ENCODE results near the gene MYH7B. TPM values are rescaled to one million over a fixed set of nuclear protein-coding genes. Genes with fewer than 3 reads are reported as not detected.

MYH7B gene
- total RNA-seq, 1 experiment from 2014 or later = 0.74 TPM

GRCh38 chr20:34945315-34946077, 10.2 kb upstream of the MYH7B start:
- BruUV-seq (replicated peaks) = no TSS peak
- H3K9me2 ChIP-seq (ENCODE audit: insufficient read depth) = no peaks in the 10 kb centered on the region
- H3K4me2 ChIP-seq (ENCODE audit: low read length) = no peak overlapping the region
- RAD21 ChIA-PET (ENCODE audit: low non-redundant PET in 1 of 2, low total read pairs in 2 of 2, uncharacterized antibody in 2 of 2, unreplicated experiment in 2 of 2) = no interaction called here
- POLR2A ChIA-PET = interaction anchor here (1.3 kb wide), 1 partner anchor 11 kb away, joined by 3 read pairs; no protein-coding TSS in a partner anchor
- intact Hi-C loops (cut with micrococcal nuclease) = no loop called here
- CTCF ChIA-PET = no interaction called here
- TF ChIP-seq ZFX (IDR thresholded peaks at IDR 0.05) (no peak), CBX3 (IDR thresholded peaks at IDR 0.05; ENCODE audit: low read depth) (no peak), JUND (IDR thresholded peaks at IDR 0.05) (no peak), REST (IDR thresholded peaks at IDR 0.05; ENCODE audit: low read depth) (no peak), SP1 (IDR thresholded peaks at IDR 0.05; ENCODE audit: low read depth) (no peak), CTCF (IDR thresholded peaks at IDR 0.05 in 2 of 3, conservative IDR thresholded peaks at IDR 0.05 in 1 of 3; ENCODE audit: borderline replicate concordance in 1 of 3, insufficient read depth in 1 of 3, low read depth in 2 of 3, low read length in 2 of 3) (no peak), CEBPB (IDR thresholded peaks at IDR 0.05; ENCODE audit: low read depth) (no peak), TCF7L2 (IDR thresholded peaks at IDR 0.05; ENCODE audit: borderline replicate concordance, extremely low read depth, insufficient read depth, insufficient read length) (no peak), ELF1 (IDR thresholded peaks at IDR 0.05; ENCODE audit: borderline replicate concordance, low read depth) (no peak), SRF (IDR thresholded peaks at IDR 0.05; ENCODE audit: low read depth) (no peak)
- H3K4me3 ChIP-seq (replicated peaks in 1 of 2; ENCODE audit: low read depth in 1 of 2, low read length in 2 of 2) = no peak overlapping the region
- H3K9ac ChIP-seq (ENCODE audit: low read length) = no peak overlapping the region
- no peaks in the 10 kb centered on the region for H3K9me3 ChIP-seq (ENCODE audit: control insufficient read depth in 1 of 2, insufficient read depth in 1 of 2, low read depth in 1 of 2, low read length in 2 of 2)
- no peaks in the 10 kb centered on the region for H3K27me3 ChIP-seq (ENCODE audit: insufficient read depth, low read length)
- no peak overlapping the region for H3K27ac ChIP-seq (ENCODE audit: low read depth, low read length)
- no peaks in the 10 kb centered on the region for H4K20me1 ChIP-seq (ENCODE audit: insufficient read depth)
- no peaks in the 10 kb centered on the region for H3K79me2 ChIP-seq (ENCODE audit: insufficient read depth, low read length)
- H2AFZ ChIP-seq (ENCODE audit: low read depth, low read length, poor library complexity, severe bottlenecking) = no peak overlapping the region
- H3K36me3 ChIP-seq (ENCODE audit: control insufficient read depth in 1 of 2, insufficient read depth in 2 of 2, low read length in 2 of 2) = peaks cover 26 to 58% of the 10 kb centered on the region in 2 experiments
- H3K4me1 ChIP-seq (ENCODE audit: control insufficient read depth in 1 of 2, insufficient read depth in 2 of 2, low read length in 2 of 2) = no peaks in the 10 kb centered on the region
- ATAC-seq (no peak), DNase-seq (ENCODE audit: low read depth, low spot score) (no peak)
